ENCODE data around the gene DDX11.

DNA sequence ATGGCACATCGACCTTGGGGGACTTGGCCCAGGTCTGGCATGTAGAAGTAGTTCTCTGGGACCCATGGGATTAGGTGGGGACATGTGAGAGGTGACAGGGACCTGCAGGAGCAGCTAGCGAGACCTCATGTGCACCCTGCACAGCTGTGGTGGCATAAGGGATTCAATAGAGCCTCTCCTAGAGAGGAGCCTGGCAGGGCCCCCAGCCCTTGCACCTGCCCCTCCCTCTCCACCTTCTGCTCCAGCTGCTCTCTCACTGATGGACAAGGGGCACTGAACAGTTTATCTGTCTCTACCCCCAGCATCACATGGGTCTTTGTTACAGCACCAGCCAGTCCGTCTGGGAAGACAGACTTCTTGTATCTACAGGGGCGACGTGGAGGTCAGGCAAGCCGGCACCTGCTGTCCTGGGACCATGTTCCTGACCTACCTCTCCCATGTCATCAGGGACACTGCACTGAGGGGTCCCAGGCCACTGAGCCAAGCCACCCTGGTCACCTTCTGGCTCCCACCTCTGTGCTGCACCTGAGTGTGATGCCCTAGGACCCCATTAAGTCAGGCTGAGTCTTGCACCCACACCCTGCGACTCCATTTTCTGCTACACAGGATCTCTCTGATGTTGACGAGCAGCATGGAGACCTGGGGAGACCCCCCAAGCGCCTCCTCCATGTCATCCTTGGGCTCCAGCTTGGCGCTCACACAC lies 32.6 kb downstream of the DDX11 start:
- TF ChIP-seq SIN3A (IDR thresholded peaks at IDR 0.05; ENCODE audit: borderline replicate concordance, insufficient read depth, low read length) = no peak
- no peak; the same call in 1 of the 2 replicates for TF ChIP-seq POLR2AphosphoS5 (IDR thresholded peaks at IDR 0.05; ENCODE audit: low read depth, low read length)
- TF ChIP-seq, protein P1, sequence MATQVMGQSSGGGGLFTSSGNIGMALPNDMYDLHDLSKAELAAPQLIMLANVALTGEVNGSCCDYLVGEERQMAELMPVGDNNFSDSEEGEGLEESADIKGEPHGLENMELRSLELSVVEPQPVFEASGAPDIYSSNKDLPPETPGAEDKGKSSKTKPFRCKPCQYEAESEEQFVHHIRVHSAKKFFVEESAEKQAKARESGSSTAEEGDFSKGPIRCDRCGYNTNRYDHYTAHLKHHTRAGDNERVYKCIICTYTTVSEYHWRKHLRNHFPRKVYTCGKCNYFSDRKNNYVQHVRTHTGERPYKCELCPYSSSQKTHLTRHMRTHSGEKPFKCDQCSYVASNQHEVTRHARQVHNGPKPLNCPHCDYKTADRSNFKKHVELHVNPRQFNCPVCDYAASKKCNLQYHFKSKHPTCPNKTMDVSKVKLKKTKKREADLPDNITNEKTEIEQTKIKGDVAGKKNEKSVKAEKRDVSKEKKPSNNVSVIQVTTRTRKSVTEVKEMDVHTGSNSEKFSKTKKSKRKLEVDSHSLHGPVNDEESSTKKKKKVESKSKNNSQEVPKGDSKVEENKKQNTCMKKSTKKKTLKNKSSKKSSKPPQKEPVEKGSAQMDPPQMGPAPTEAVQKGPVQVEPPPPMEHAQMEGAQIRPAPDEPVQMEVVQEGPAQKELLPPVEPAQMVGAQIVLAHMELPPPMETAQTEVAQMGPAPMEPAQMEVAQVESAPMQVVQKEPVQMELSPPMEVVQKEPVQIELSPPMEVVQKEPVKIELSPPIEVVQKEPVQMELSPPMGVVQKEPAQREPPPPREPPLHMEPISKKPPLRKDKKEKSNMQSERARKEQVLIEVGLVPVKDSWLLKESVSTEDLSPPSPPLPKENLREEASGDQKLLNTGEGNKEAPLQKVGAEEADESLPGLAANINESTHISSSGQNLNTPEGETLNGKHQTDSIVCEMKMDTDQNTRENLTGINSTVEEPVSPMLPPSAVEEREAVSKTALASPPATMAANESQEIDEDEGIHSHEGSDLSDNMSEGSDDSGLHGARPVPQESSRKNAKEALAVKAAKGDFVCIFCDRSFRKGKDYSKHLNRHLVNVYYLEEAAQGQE (IDR thresholded peaks at IDR 0.05; ENCODE audit: insufficient read depth in 1 of 2, low read depth in 2 of 2, low read length in 2 of 2) = no peak
- no peak for TF ChIP-seq TAF1 (IDR thresholded peaks at IDR 0.05; ENCODE audit: borderline replicate concordance, insufficient read depth, low read length)

Data from PFSK-1 (cell line).